Endothelial cell (in vitro differentiated cells): ENCODE results near the gene TFEB. TPM values are rescaled to one million over a fixed set of nuclear protein-coding genes. Genes with fewer than 3 reads are reported as not detected.

Experiments used
- DNase-seq: peaks from one replicate; pipeline ENCODE4 v3.0.0; 2021; ENCODE audit warnings: low spot score
- H3K27ac Mint-ChIP-seq: one replicate; pipeline ENCODE4 v1.8.0; 2021; ENCODE audit warnings: mixed read lengths, inconsistent platforms; ENCODE audit not compliant: unreplicated experiment
- H3K27me3 Mint-ChIP-seq: one replicate; pipeline ENCODE4 v1.8.0; 2021; ENCODE audit warnings: mild to moderate bottlenecking, moderate library complexity, mixed read lengths, inconsistent platforms; ENCODE audit not compliant: unreplicated experiment
- H3K36me3 Mint-ChIP-seq: one replicate; pipeline ENCODE4 v1.8.0; 2021; ENCODE audit warnings: mild to moderate bottlenecking, low read depth, mixed read lengths, inconsistent platforms; ENCODE audit not compliant: unreplicated experiment
- H3K4me1 Mint-ChIP-seq: one replicate; pipeline ENCODE4 v1.8.0; 2021; ENCODE audit warnings: mild to moderate bottlenecking, mixed read lengths, inconsistent platforms; ENCODE audit not compliant: unreplicated experiment
- H3K4me3 Mint-ChIP-seq: one replicate; pipeline ENCODE4 v1.8.0; 2021; ENCODE audit warnings: mild to moderate bottlenecking, mixed read lengths, inconsistent platforms; ENCODE audit not compliant: unreplicated experiment
- H3K9me3 Mint-ChIP-seq: one replicate; pipeline ENCODE4 v1.8.0; 2021; ENCODE audit warnings: mixed read lengths, inconsistent platforms; ENCODE audit not compliant: unreplicated experiment
- total RNA-seq: library from RNA; stranded (reverse); fragmentation: NEBNext Ultra II Directional; extraction: Animal tissue kit (Norgen Biotek cat#: 25700); gene quantifications from one replicate; pipeline ENCODE4 v1.2.1, GENCODE V29; 2021; ENCODE audit not compliant: unreplicated experiment
- TF ChIP-seq, protein P1 (sequence below): fragments of 200-600 bp; sonication (generic); IDR thresholded peaks from one replicate; pipeline ENCODE4 v1.5.0; 2021; ENCODE audit warnings: antibody characterized with exemption; ENCODE audit not compliant: unreplicated experiment

The TFEB gene
- total RNA-seq, 1 donor from 2014 or later: 10.4 TPM

DNA sequence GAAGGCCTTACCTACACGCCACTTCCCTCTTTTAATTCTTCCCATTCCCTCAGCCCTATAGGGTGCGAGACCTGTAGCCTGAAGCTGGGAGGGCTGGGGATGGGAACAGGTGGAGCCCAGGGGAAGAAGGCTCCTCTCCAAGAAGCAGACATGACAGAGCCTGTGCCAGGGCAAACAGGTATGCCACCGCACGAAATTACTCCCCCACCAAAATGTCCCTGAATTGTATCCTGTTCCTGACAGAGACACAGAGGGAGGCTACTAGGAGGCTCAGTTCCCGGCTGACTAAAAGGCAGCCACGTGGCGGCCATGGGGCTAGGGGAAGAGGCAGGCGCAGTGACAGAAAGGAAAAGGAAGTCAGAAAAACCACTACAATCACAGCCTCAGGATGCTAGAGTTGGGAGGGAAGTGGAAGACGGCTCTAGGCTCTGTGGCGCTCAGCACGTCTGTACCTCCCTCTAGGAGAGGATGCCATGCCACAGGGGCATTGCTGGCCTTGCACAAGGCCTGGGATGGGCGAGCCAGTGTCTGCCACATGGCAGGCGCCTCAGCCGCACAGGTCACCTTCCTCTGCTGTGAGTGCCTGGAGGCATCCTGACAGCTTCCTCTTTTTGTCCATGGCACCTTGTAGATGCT is 27.7 kb downstream of the TFEB start:
- H3K4me3 Mint-ChIP-seq: no peak overlapping the region
- peaks cover 29% of the 10 kb centered on the region for H3K4me1 Mint-ChIP-seq
- peaks cover 15% of the 10 kb centered on the region for H3K27me3 Mint-ChIP-seq
- peak overlapping the region; percentile 13 for H3K27ac Mint-ChIP-seq
- no peaks in the 10 kb centered on the region for H3K9me3 Mint-ChIP-seq
- TF ChIP-seq, protein P1, sequence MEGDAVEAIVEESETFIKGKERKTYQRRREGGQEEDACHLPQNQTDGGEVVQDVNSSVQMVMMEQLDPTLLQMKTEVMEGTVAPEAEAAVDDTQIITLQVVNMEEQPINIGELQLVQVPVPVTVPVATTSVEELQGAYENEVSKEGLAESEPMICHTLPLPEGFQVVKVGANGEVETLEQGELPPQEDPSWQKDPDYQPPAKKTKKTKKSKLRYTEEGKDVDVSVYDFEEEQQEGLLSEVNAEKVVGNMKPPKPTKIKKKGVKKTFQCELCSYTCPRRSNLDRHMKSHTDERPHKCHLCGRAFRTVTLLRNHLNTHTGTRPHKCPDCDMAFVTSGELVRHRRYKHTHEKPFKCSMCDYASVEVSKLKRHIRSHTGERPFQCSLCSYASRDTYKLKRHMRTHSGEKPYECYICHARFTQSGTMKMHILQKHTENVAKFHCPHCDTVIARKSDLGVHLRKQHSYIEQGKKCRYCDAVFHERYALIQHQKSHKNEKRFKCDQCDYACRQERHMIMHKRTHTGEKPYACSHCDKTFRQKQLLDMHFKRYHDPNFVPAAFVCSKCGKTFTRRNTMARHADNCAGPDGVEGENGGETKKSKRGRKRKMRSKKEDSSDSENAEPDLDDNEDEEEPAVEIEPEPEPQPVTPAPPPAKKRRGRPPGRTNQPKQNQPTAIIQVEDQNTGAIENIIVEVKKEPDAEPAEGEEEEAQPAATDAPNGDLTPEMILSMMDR: no peak
- no peak for DNase-seq
- no peaks in the 10 kb centered on the region for H3K36me3 Mint-ChIP-seq

DNA sequence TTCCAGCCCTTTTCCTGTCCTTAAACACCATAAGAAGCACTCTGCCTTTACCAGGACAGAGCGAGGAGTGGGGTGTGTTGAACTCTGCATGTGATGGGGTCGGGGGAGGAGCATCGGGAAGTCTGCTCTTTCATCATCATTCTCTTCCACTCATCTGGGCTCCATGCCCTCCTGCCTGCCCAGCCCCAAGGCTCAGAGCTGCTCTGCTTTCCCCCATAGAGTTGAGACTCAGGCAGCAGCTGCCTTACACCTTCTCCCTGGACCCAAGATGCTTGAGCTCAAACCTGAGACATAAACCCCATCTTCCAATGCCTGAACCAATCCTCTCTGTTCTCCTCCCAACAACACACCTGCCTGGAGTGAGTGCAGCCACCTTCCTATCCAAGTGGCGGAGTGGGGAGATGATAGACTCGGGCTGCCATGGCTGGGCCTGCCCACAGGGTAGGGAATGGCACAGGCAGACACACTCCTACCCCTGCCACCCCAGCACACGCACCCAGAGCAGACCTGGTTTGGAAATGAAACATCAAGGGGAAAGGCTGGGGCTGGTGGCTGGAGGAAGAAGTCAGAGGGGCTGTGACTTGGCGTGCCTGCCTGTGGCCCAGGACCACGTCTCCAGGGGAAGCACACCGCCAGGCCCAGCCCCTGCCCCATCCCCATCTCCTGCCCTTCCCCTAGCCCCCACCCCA is 28.4 kb downstream of the TFEB start:
- Mint-ChIP-seq H3K27me3 (peaks cover 15% of the 10 kb centered on the region), H3K36me3 (no peaks in the 10 kb centered on the region), H3K27ac (peak overlapping the region; percentile 78), H3K9me3 (no peaks in the 10 kb centered on the region), H3K4me1 (peaks cover 29% of the 10 kb centered on the region), H3K4me3 (peak overlapping the region; percentile 47)
- no peak for DNase-seq
- TF ChIP-seq, protein P1: no peak

DNA sequence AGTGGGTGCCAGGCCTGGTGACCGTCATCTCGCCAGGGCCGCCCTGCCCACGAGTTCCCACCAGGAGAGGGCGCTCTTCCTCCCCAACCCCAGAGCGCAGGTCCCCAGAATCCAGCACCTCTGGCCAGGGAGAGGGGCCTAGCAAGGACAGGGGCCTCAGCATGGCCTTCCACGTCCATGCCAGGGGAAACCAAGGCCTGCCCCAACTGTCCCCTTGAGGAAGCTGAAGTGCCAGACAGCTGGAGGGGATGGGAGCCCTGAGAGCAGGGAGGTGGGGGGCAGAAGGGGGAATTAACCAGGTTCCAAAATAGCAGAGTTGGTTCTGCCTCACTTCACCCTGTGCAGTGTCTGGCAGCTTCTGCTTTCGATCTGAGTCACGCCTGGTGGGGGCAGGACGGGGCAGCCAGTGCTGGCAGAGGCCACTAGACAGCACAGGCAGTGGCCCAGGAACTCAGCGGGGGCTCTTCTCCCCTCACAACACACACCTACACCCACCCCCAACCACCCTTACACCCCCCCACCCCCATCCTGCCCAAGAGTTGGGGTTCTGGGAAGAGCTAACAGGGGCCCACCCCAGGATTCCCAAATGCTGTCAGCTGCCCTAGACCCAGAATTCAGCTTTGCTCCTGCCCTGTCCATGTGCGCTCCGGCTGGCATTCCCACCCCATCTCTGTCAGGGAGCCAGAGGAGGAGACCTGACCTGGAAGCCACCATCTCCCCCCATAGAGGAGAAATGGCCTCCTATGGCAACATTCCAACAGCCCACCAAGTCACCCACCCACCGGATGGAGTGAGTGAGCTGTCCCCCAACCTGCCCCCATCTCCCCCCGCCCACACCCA is 29.2 kb downstream of the TFEB start:
- TF ChIP-seq, protein P1: peak; percentile 67
- H3K9me3 Mint-ChIP-seq: no peaks in the 10 kb centered on the region
- H3K4me3 Mint-ChIP-seq: peak overlapping the region; percentile 18
- peak; percentile 77 for DNase-seq
- peaks cover 2% of the 10 kb centered on the region for H3K36me3 Mint-ChIP-seq
- peaks cover 17% of the 10 kb centered on the region for H3K27me3 Mint-ChIP-seq
- H3K27ac Mint-ChIP-seq: peak overlapping the region; percentile 78
- H3K4me1 Mint-ChIP-seq: peaks cover 33% of the 10 kb centered on the region

DNA sequence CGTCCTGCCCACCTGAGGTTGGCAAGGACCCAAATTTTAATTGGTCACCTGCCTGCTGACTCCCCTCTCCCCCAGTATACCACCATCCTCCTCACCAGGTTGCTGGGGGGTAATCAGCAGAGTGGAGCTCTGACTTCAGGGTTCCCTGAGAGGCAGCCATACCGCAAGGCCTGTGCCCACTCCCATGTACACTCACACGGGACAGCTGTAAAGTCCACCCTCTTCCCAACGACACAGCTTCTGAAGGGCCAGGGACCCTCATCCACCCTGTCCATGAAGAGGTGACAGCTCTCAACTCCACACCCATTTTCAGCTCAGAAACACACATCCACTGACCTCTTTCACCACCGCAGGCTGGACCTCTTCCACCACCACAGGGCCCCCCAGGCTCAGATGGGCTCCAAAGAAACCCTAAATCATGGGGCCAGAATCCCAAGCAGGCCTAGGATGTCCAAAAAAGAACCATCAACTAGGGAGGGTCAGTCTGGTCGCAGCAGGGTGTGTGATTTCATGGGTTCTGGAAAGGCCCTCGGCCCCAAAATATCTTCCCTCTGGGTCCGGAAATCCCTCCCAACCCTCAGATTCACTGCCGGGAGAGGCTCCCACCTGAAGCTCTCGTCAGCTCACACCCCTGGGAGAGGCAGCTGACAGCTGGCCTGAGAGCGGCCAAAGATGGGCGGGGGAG is 30.0 kb downstream of the TFEB start:
- no peak for DNase-seq
- Mint-ChIP-seq H3K27ac (peak overlapping the region; percentile 13), H3K36me3 (peaks cover 4% of the 10 kb centered on the region), H3K4me1 (peaks cover 37% of the 10 kb centered on the region), H3K9me3 (no peaks in the 10 kb centered on the region), H3K27me3 (peaks cover 17% of the 10 kb centered on the region), H3K4me3 (peak overlapping the region; percentile 18)
- TF ChIP-seq, protein P1: no peak
